ENCODE data around the gene VOPP1.

GRCh38 chr7:55423277-55423711 is 149.0 kb downstream of the VOPP1 start:
- TF ChIP-seq CTCF (IDR thresholded peaks at IDR 0.05): no peak
- no peak for TF ChIP-seq POLR2A (IDR thresholded peaks at IDR 0.05)
